ENCODE results near the gene ADK.

DNA sequence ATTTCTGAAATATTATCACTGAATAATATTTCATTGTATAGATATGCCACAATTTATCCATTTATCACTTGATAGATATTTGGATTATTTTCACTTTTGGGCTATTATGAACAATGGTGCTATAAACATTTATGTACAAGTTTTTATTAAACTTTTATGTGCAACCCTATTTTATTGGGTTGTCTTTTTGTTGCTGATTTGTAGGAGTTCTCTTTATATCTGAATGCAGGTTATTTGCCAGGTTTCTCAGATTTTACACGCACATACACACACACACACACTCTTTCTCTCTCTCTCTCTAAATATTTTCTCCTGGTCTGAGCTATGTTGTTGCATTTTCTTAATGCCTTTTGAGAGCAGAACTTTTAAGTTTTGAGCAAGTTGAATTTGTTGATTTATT lies 36.2 kb downstream of the ADK start:
- TF ChIP-seq, protein P1, sequence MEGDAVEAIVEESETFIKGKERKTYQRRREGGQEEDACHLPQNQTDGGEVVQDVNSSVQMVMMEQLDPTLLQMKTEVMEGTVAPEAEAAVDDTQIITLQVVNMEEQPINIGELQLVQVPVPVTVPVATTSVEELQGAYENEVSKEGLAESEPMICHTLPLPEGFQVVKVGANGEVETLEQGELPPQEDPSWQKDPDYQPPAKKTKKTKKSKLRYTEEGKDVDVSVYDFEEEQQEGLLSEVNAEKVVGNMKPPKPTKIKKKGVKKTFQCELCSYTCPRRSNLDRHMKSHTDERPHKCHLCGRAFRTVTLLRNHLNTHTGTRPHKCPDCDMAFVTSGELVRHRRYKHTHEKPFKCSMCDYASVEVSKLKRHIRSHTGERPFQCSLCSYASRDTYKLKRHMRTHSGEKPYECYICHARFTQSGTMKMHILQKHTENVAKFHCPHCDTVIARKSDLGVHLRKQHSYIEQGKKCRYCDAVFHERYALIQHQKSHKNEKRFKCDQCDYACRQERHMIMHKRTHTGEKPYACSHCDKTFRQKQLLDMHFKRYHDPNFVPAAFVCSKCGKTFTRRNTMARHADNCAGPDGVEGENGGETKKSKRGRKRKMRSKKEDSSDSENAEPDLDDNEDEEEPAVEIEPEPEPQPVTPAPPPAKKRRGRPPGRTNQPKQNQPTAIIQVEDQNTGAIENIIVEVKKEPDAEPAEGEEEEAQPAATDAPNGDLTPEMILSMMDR (IDR thresholded peaks at IDR 0.05 in 4 of 5, conservative IDR thresholded peaks at IDR 0.05 in 1 of 5), result no peak
- TF ChIP-seq POLR2A (IDR thresholded peaks at IDR 0.05), result no peak
